PFSK-1 (cell line): ENCODE results near the gene RCC1.

Experiments
- FOXP2 ChIP-seq: optimal IDR thresholded peaks from 2 replicates; pipeline ENCODE3; 2011; ENCODE audit warnings: borderline replicate concordance, control low read depth, inconsistent platforms; ENCODE audit not compliant: insufficient read depth; ENCODE audit errors: extremely low read length, extremely low read depth
- POLR2AphosphoS5 ChIP-seq: IDR thresholded peaks from 2 replicates; pipeline ENCODE4 v1.6.1; 2012; ENCODE audit warnings: low read depth, mild to moderate bottlenecking, control low read depth, low read length, moderate library complexity
- REST ChIP-seq, 2 experiments: IDR thresholded peaks; 2 replicates each; pipeline versions ENCODE4 v1.6.1 to v1.8.0; 2011 to 2012; ENCODE audit warnings: low read depth in 2 of 2, low read length in 2 of 2, control low read depth in 1 of 2, inconsistent platforms in 1 of 2, mild to moderate bottlenecking in 1 of 2, moderate library complexity in 1 of 2; ENCODE audit not compliant: insufficient read depth in 1 of 2
- SIN3A ChIP-seq: IDR thresholded peaks from 2 replicates; pipeline ENCODE4 v1.6.1; 2012; ENCODE audit warnings: mild to moderate bottlenecking, low read length, moderate library complexity, borderline replicate concordance; ENCODE audit not compliant: insufficient read depth
- TAF1 ChIP-seq: IDR thresholded peaks from 2 replicates; pipeline ENCODE4 v1.6.1; 2012; ENCODE audit warnings: low read length, control low read depth, borderline replicate concordance; ENCODE audit not compliant: insufficient read depth

The RCC1 gene

GRCh38 chr1:28530456-28530855, 24.6 kb downstream of the RCC1 start:
- TF ChIP-seq FOXP2 (no peak), REST (IDR thresholded peaks at IDR 0.05; ENCODE audit: insufficient read depth in 1 of 2, low read depth in 2 of 2, low read length in 2 of 2) (no peak), TAF1 (no peak), SIN3A (no peak)

GRCh38 chr1:28534671-28535070, 28.8 kb downstream of the RCC1 start:
- TF ChIP-seq SIN3A (no peak), REST (IDR thresholded peaks at IDR 0.05; ENCODE audit: insufficient read depth in 1 of 2, low read depth in 2 of 2, low read length in 2 of 2) (no peak), TAF1 (no peak), FOXP2 (no peak), POLR2AphosphoS5 (no peak)

- no peak for TF ChIP-seq FOXP2
- TF ChIP-seq REST (IDR thresholded peaks at IDR 0.05; ENCODE audit: insufficient read depth in 1 of 2, low read depth in 2 of 2, low read length in 2 of 2) = no peak
Observed at GRCh38 chr1:28535180-28535579, 29.3 kb downstream of the RCC1 start.

GRCh38 chr1:28537457-28538199, 31.8 kb downstream of the RCC1 start:
- TF ChIP-seq FOXP2 (no peak), POLR2AphosphoS5 (no peak), SIN3A (no peak), REST (IDR thresholded peaks at IDR 0.05; ENCODE audit: insufficient read depth in 1 of 2, low read depth in 2 of 2, low read length in 2 of 2) (no peak), TAF1 (no peak)

GRCh38 chr1:28538286-28538685, 32.4 kb downstream of the RCC1 start:
- TF ChIP-seq TAF1 (no peak), REST (IDR thresholded peaks at IDR 0.05; ENCODE audit: insufficient read depth in 1 of 2, low read depth in 2 of 2, low read length in 2 of 2) (no peak), FOXP2 (no peak), POLR2AphosphoS5 (no peak), SIN3A (no peak)
